ENCODE data around the gene IFITM10. TPM values are rescaled to one million over a fixed set of nuclear protein-coding genes. Genes with fewer than 3 reads are reported as not detected.

The IFITM10 gene
- total RNA-seq, 3 donors from 2014 or later, result 0.46 to 2.8 (median 1.9) TPM

- Histone ChIP-seq H3K9me3 (peaks cover under 1% of the 10 kb centered on the region), H3K36me3 (ENCODE audit: low read depth) (no peaks in the 10 kb centered on the region), H3K4me1 (ENCODE audit: low read depth) (no peaks in the 10 kb centered on the region), H3K4me3 (no peak overlapping the region)
- intact Hi-C loops (cut with DNase I, micrococcal nuclease), result no loop called here
- ATAC-seq (no peak), DNase-seq (no peak)
- TF ChIP-seq CTCF (IDR thresholded peaks at IDR 0.05), result no peak
These were observed 8.0 kb downstream of the IFITM10 start for GRCh38 chr11:1742371-1742770.

GRCh38 chr11:1741741-1742140 lies 8.7 kb downstream of the IFITM10 start:
- no peaks in the 10 kb centered on the region for H3K36me3 ChIP-seq (ENCODE audit: low read depth)
- no peaks in the 10 kb centered on the region for H3K4me1 ChIP-seq (ENCODE audit: low read depth)
- ATAC-seq, result no peak
- intact Hi-C loops (cut with DNase I, micrococcal nuclease), result no loop called here
- no peak overlapping the region for H3K4me3 ChIP-seq
- no peak for DNase-seq
- TF ChIP-seq CTCF (IDR thresholded peaks at IDR 0.05), result no peak
- peaks cover 7% of the 10 kb centered on the region for H3K9me3 ChIP-seq

GRCh38 chr11:1740786-1741530 lies 9.4 kb downstream of the IFITM10 start:
- TF ChIP-seq CTCF (IDR thresholded peaks at IDR 0.05), result no peak
- Histone ChIP-seq H3K4me3 (no peak overlapping the region), H3K36me3 (ENCODE audit: low read depth) (no peaks in the 10 kb centered on the region), H3K4me1 (ENCODE audit: low read depth) (no peaks in the 10 kb centered on the region), H3K9me3 (peaks cover 13% of the 10 kb centered on the region)
- intact Hi-C loops (cut with DNase I, micrococcal nuclease), result no loop called here
- ATAC-seq (no peak), DNase-seq (no peak)

- ATAC-seq, result no peak
- H3K9me3 ChIP-seq, result peaks cover 13% of the 10 kb centered on the region
- no peak for TF ChIP-seq CTCF (IDR thresholded peaks at IDR 0.05)
- no peak for DNase-seq
- no peak overlapping the region for H3K4me3 ChIP-seq
- H3K36me3 ChIP-seq (ENCODE audit: low read depth), result no peaks in the 10 kb centered on the region
- H3K4me1 ChIP-seq (ENCODE audit: low read depth), result no peaks in the 10 kb centered on the region
- intact Hi-C loops (cut with DNase I, micrococcal nuclease), result no loop called here
These were observed 10.8 kb downstream of the IFITM10 start for GRCh38 chr11:1739576-1739975.

- no peak for DNase-seq
- intact Hi-C loops (cut with DNase I, micrococcal nuclease), result no loop called here
- H3K4me1 ChIP-seq (ENCODE audit: low read depth), result no peaks in the 10 kb centered on the region
- H3K4me3 ChIP-seq, result no peak overlapping the region
- H3K36me3 ChIP-seq (ENCODE audit: low read depth), result no peaks in the 10 kb centered on the region
- peaks cover 13% of the 10 kb centered on the region for H3K9me3 ChIP-seq
- TF ChIP-seq CTCF (IDR thresholded peaks at IDR 0.05), result no peak
- no peak for ATAC-seq
These were observed 12.0 kb downstream of the IFITM10 start for GRCh38 chr11:1738380-1738779.
